Measurements from ENCODE around the gene TSPAN1.
A peak's percentile ranks its signal among the peaks of the same experiment; 100 is the strongest.
"Not testable (repeated sequence)": the region's sequence is repeated elsewhere in the genome, so short reads cannot be mapped to it uniquely, and the experiment has no call there.

The TSPAN1 gene

GRCh38 chr1:46203738-46204405 is 29.0 kb downstream of the TSPAN1 start:
- Mint-ChIP-seq H3K4me1 (ENCODE audit: low read depth) (peaks cover 9% of the 10 kb centered on the region), H3K27me3 (ENCODE audit: low read depth) (peaks cover 5% of the 10 kb centered on the region), H3K36me3 (ENCODE audit: low read depth) (no peaks in the 10 kb centered on the region), H3K27ac (no peak overlapping the region), H3K9me3 (no peaks in the 10 kb centered on the region), H3K4me3 (no peak overlapping the region)
- DNase-seq (ENCODE audit: low spot score) = no peak

GRCh38 chr1:46204406-46204742 is 29.5 kb downstream of the TSPAN1 start:
- H3K4me1 Mint-ChIP-seq (ENCODE audit: low read depth) = peaks cover 4% of the 10 kb centered on the region

GRCh38 chr1:46205141-46205540 is 30.3 kb downstream of the TSPAN1 start:
- Mint-ChIP-seq H3K27ac (no peak overlapping the region), H3K4me3 (no peak overlapping the region), H3K4me1 (ENCODE audit: low read depth) (peaks cover 3% of the 10 kb centered on the region), H3K9me3 (no peaks in the 10 kb centered on the region), H3K27me3 (ENCODE audit: low read depth) (peaks cover 5% of the 10 kb centered on the region), H3K36me3 (ENCODE audit: low read depth) (no peaks in the 10 kb centered on the region)
- DNase-seq (ENCODE audit: low spot score) = no peak

More at GRCh38 chr1:46204406-46204742, 29.5 kb downstream of the TSPAN1 start:
- H3K36me3 Mint-ChIP-seq (ENCODE audit: low read depth) = no peaks in the 10 kb centered on the region
- H3K27me3 Mint-ChIP-seq (ENCODE audit: low read depth) = peaks cover 5% of the 10 kb centered on the region
- no peak for DNase-seq (ENCODE audit: low spot score)
- no peak overlapping the region for H3K4me3 Mint-ChIP-seq
- H3K27ac Mint-ChIP-seq = no peak overlapping the region
- no peaks in the 10 kb centered on the region for H3K9me3 Mint-ChIP-seq

GRCh38 chr1:46205791-46206190 is 30.9 kb downstream of the TSPAN1 start:
- Mint-ChIP-seq H3K9me3 (no peaks in the 10 kb centered on the region), H3K4me3 (no peak overlapping the region), H3K4me1 (ENCODE audit: low read depth) (peaks cover 3% of the 10 kb centered on the region), H3K27ac (no peak overlapping the region), H3K36me3 (ENCODE audit: low read depth) (no peaks in the 10 kb centered on the region), H3K27me3 (ENCODE audit: low read depth) (peaks cover 5% of the 10 kb centered on the region)
- DNase-seq (ENCODE audit: low spot score) = no peak

- H3K4me3 Mint-ChIP-seq = no peak overlapping the region
- no peak overlapping the region for H3K27ac Mint-ChIP-seq
- DNase-seq (ENCODE audit: low spot score) = no peak
- H3K27me3 Mint-ChIP-seq (ENCODE audit: low read depth) = peaks cover 5% of the 10 kb centered on the region
- no peaks in the 10 kb centered on the region for H3K36me3 Mint-ChIP-seq (ENCODE audit: low read depth)
- H3K4me1 Mint-ChIP-seq (ENCODE audit: low read depth) = peaks cover 3% of the 10 kb centered on the region
- H3K9me3 Mint-ChIP-seq = no peaks in the 10 kb centered on the region
Measured at GRCh38 chr1:46206399-46206798, 31.5 kb downstream of the TSPAN1 start.

GRCh38 chr1:46210561-46210960 is 35.7 kb downstream of the TSPAN1 start:
- Mint-ChIP-seq H3K9me3 (no peaks in the 10 kb centered on the region), H3K4me3 (no peak overlapping the region), H3K27ac (no peak overlapping the region), H3K27me3 (ENCODE audit: low read depth) (no peaks in the 10 kb centered on the region), H3K4me1 (ENCODE audit: low read depth) (no peaks in the 10 kb centered on the region), H3K36me3 (ENCODE audit: low read depth) (no peaks in the 10 kb centered on the region)
- no peak for DNase-seq (ENCODE audit: low spot score)

GRCh38 chr1:46211051-46211450 is 36.2 kb downstream of the TSPAN1 start:
- Mint-ChIP-seq H3K27ac (no peak overlapping the region), H3K4me3 (no peak overlapping the region), H3K27me3 (ENCODE audit: low read depth) (no peaks in the 10 kb centered on the region), H3K9me3 (no peaks in the 10 kb centered on the region), H3K4me1 (ENCODE audit: low read depth) (no peaks in the 10 kb centered on the region), H3K36me3 (ENCODE audit: low read depth) (no peaks in the 10 kb centered on the region)
- DNase-seq (ENCODE audit: low spot score) = no peak

- H3K4me1 Mint-ChIP-seq (ENCODE audit: low read depth) = no peaks in the 10 kb centered on the region
- H3K36me3 Mint-ChIP-seq (ENCODE audit: low read depth) = no peaks in the 10 kb centered on the region
- peaks cover 4% of the 10 kb centered on the region for H3K27me3 Mint-ChIP-seq (ENCODE audit: low read depth)
- H3K4me3 Mint-ChIP-seq = no peak overlapping the region
- no peak for DNase-seq (ENCODE audit: low spot score)
- no peak overlapping the region for H3K27ac Mint-ChIP-seq
- H3K9me3 Mint-ChIP-seq = no peaks in the 10 kb centered on the region
Measured at GRCh38 chr1:46215504-46215903, 40.6 kb downstream of the TSPAN1 start.

GRCh38 chr1:46218443-46218842 is 43.6 kb downstream of the TSPAN1 start:
- Mint-ChIP-seq H3K27me3 (ENCODE audit: low read depth) (peaks cover 4% of the 10 kb centered on the region), H3K27ac (no peak overlapping the region), H3K9me3 (no peaks in the 10 kb centered on the region), H3K36me3 (ENCODE audit: low read depth) (no peaks in the 10 kb centered on the region), H3K4me3 (no peak overlapping the region), H3K4me1 (ENCODE audit: low read depth) (no peaks in the 10 kb centered on the region)
- no peak for DNase-seq (ENCODE audit: low spot score)

- Mint-ChIP-seq H3K27me3 (ENCODE audit: low read depth) (peaks cover 4% of the 10 kb centered on the region), H3K4me1 (ENCODE audit: low read depth) (peaks cover 2% of the 10 kb centered on the region), H3K27ac (no peak overlapping the region), H3K36me3 (ENCODE audit: low read depth) (no peaks in the 10 kb centered on the region), H3K4me3 (no peak overlapping the region), H3K9me3 (no peaks in the 10 kb centered on the region)
- no peak for DNase-seq (ENCODE audit: low spot score)
Measured at GRCh38 chr1:46219551-46220520, 44.9 kb downstream of the TSPAN1 start.

- Mint-ChIP-seq H3K27ac (no peak overlapping the region), H3K36me3 (ENCODE audit: low read depth) (no peaks in the 10 kb centered on the region), H3K4me3 (no peak overlapping the region), H3K27me3 (ENCODE audit: low read depth) (peaks cover 4% of the 10 kb centered on the region), H3K4me1 (ENCODE audit: low read depth) (peaks cover 2% of the 10 kb centered on the region), H3K9me3 (no peaks in the 10 kb centered on the region)
- DNase-seq (ENCODE audit: low spot score) = no peak
Measured at GRCh38 chr1:46220808-46221207, 45.9 kb downstream of the TSPAN1 start.

GRCh38 chr1:46221749-46222148 is 46.9 kb downstream of the TSPAN1 start:
- peaks cover 2% of the 10 kb centered on the region for H3K4me1 Mint-ChIP-seq (ENCODE audit: low read depth)
- H3K27ac Mint-ChIP-seq = no peak overlapping the region
- H3K36me3 Mint-ChIP-seq (ENCODE audit: low read depth) = no peaks in the 10 kb centered on the region

GRCh38 chr1:46223055-46223454 is 48.2 kb downstream of the TSPAN1 start:
- not testable (repeated sequence) for DNase-seq (ENCODE audit: low spot score); H3K27ac Mint-ChIP-seq; H3K27me3 Mint-ChIP-seq (ENCODE audit: low read depth); H3K4me3 Mint-ChIP-seq; H3K36me3 Mint-ChIP-seq (ENCODE audit: low read depth); H3K9me3 Mint-ChIP-seq; H3K4me1 Mint-ChIP-seq (ENCODE audit: low read depth)

More at GRCh38 chr1:46221749-46222148, 46.9 kb downstream of the TSPAN1 start:
- H3K9me3 Mint-ChIP-seq = no peaks in the 10 kb centered on the region
- peaks cover 3% of the 10 kb centered on the region for H3K27me3 Mint-ChIP-seq (ENCODE audit: low read depth)
- no peak for DNase-seq (ENCODE audit: low spot score)
- H3K4me3 Mint-ChIP-seq = no peak overlapping the region

GRCh38 chr1:46223472-46223943 is 48.6 kb downstream of the TSPAN1 start:
- H3K4me1 Mint-ChIP-seq (ENCODE audit: low read depth) = peaks cover 3% of the 10 kb centered on the region
- no peaks in the 10 kb centered on the region for H3K36me3 Mint-ChIP-seq (ENCODE audit: low read depth)
- no peak overlapping the region for H3K4me3 Mint-ChIP-seq
- DNase-seq (ENCODE audit: low spot score) = peak; percentile 53
- no peaks in the 10 kb centered on the region for H3K27me3 Mint-ChIP-seq (ENCODE audit: low read depth)
- H3K27ac Mint-ChIP-seq = no peak overlapping the region
- H3K9me3 Mint-ChIP-seq = no peaks in the 10 kb centered on the region

All from T-helper 2 cell treated with Interferon-gamma antibody and Interleukin-4, amounts not matched to agents 5 μg/mL and 100 μg/mL, for 36 hours (primary cell).